Astrocyte (in vitro differentiated cells and primary cell): ENCODE data around the gene SLC22A5. TPM values are rescaled to one million over a fixed set of nuclear protein-coding genes. Genes with fewer than 3 reads are reported as not detected.

ENCODE experiments used
- DNase-seq: peaks from one replicate; pipeline ENCODE4 v3.0.0-alpha.2; 2010; ENCODE audit warnings: low read depth
- FAIRE-seq: peaks from 2 replicates; lab custom pipeline; 2011; peaks lifted over from hg19 to GRCh38; lab: Jason Lieb, UNC
- H2AFZ ChIP-seq: 2 replicates; pipeline ENCODE4 v1.6.0; 2012; ENCODE audit warnings: low read depth, low read length, inconsistent platforms
- H3K27ac ChIP-seq: 2 replicates; pipeline ENCODE4 v1.5.1; 2011; ENCODE audit warnings: low read depth, low read length, inconsistent platforms
- H3K27me3 ChIP-seq: 2 replicates; pipeline ENCODE4 v1.6.0; 2011; ENCODE audit warnings: low read length, inconsistent platforms; ENCODE audit not compliant: insufficient read depth
- H3K36me3 ChIP-seq: 2 replicates; pipeline ENCODE4 v1.5.1; 2011; ENCODE audit warnings: low read length, inconsistent platforms; ENCODE audit not compliant: insufficient read depth
- H3K4me1 ChIP-seq: 2 replicates; pipeline ENCODE4 v1.5.1; 2011; ENCODE audit warnings: low read length, inconsistent platforms; ENCODE audit not compliant: insufficient read depth
- H3K4me2 ChIP-seq: 2 replicates; pipeline ENCODE4 v1.6.0; 2012; ENCODE audit warnings: low read length, inconsistent platforms
- H3K4me3 ChIP-seq: 2 replicates; pipeline ENCODE4 v1.5.1; 2011; ENCODE audit warnings: low read depth, mild to moderate bottlenecking, low read length, inconsistent platforms; ENCODE audit not compliant: insufficient read depth
- H3K79me2 ChIP-seq: 2 replicates; pipeline ENCODE4 v1.6.0; 2012; ENCODE audit warnings: mild to moderate bottlenecking, low read length, inconsistent platforms; ENCODE audit not compliant: insufficient read depth
- H3K9ac ChIP-seq: 2 replicates; pipeline ENCODE4 v1.6.0; 2012; ENCODE audit warnings: mild to moderate bottlenecking, low read length, inconsistent platforms
- H3K9me3 ChIP-seq: 2 replicates; pipeline ENCODE4 v1.5.1; 2012; ENCODE audit warnings: low read depth, mild to moderate bottlenecking, low read length, inconsistent platforms; ENCODE audit not compliant: insufficient read depth
- H4K20me1 ChIP-seq: 2 replicates; pipeline ENCODE4 v1.6.0; 2012; ENCODE audit warnings: low read length, inconsistent platforms; ENCODE audit not compliant: insufficient read depth
- H3K27ac Mint-ChIP-seq: one replicate; pipeline ENCODE4 v1.8.0; 2021; ENCODE audit warnings: mild to moderate bottlenecking, mixed read lengths; ENCODE audit not compliant: unreplicated experiment
- H3K27me3 Mint-ChIP-seq: one replicate; pipeline ENCODE4 v1.8.0; 2021; ENCODE audit warnings: low read depth, mixed read lengths; ENCODE audit not compliant: unreplicated experiment
- H3K36me3 Mint-ChIP-seq: one replicate; pipeline ENCODE4 v1.8.0; 2021; ENCODE audit warnings: low read depth, mixed read lengths; ENCODE audit not compliant: unreplicated experiment
- H3K4me1 Mint-ChIP-seq: one replicate; pipeline ENCODE4 v1.8.0; 2021; ENCODE audit warnings: low read depth, mixed read lengths; ENCODE audit not compliant: unreplicated experiment
- H3K4me3 Mint-ChIP-seq: one replicate; pipeline ENCODE4 v1.8.0; 2021; ENCODE audit warnings: mild to moderate bottlenecking, moderate library complexity, mixed read lengths; ENCODE audit not compliant: unreplicated experiment
- H3K9me3 Mint-ChIP-seq: one replicate; pipeline ENCODE4 v1.8.0; 2021; ENCODE audit warnings: mild to moderate bottlenecking, mixed read lengths; ENCODE audit not compliant: unreplicated experiment
- CTCF ChIP-seq: IDR thresholded peaks from 2 replicates; pipeline ENCODE4 v1.5.1; 2011; ENCODE audit warnings: low read depth, mild to moderate bottlenecking, inconsistent platforms, low read length, moderate library complexity; ENCODE audit not compliant: insufficient read depth
- EZH2 ChIP-seq: IDR thresholded peaks from 2 replicates; pipeline ENCODE4 v1.6.1; 2012; ENCODE audit warnings: mild to moderate bottlenecking, low read length, inconsistent platforms; ENCODE audit not compliant: insufficient read depth
- total RNA-seq: library from RNA; stranded (reverse); gene quantifications from 2 replicates; pipeline ENCODE4 v1.2.1, GENCODE V29; 2021

Gene SLC22A5
- total RNA-seq, 1 donor from 2014 or later = 8.3 TPM

GRCh38 chr5:132378580-132378979 is 9.1 kb downstream of the SLC22A5 start:
- no peak overlapping the region for H3K4me2 ChIP-seq
- no peaks in the 10 kb centered on the region for H3K27me3 ChIP-seq
- Mint-ChIP-seq H3K36me3 (peaks cover 6% of the 10 kb centered on the region), H3K4me3 (no peak overlapping the region), H3K9me3 (peaks cover 2% of the 10 kb centered on the region), H3K27me3 (peaks cover 11% of the 10 kb centered on the region), H3K4me1 (peaks cover 5% of the 10 kb centered on the region), H3K27ac (no peak overlapping the region)
- H3K4me1 ChIP-seq = no peaks in the 10 kb centered on the region
- H3K27ac ChIP-seq = no peak overlapping the region
- no peaks in the 10 kb centered on the region for H3K36me3 ChIP-seq
- H3K9me3 ChIP-seq = no peaks in the 10 kb centered on the region
- TF ChIP-seq EZH2 (no peak), CTCF (no peak)
- FAIRE-seq (no peak), DNase-seq (peak; percentile 14)
- H3K4me3 ChIP-seq = no peak overlapping the region
- H4K20me1 ChIP-seq = no peaks in the 10 kb centered on the region
- no peak overlapping the region for H3K9ac ChIP-seq
- H2AFZ ChIP-seq = no peak overlapping the region
- no peaks in the 10 kb centered on the region for H3K79me2 ChIP-seq

DNA sequence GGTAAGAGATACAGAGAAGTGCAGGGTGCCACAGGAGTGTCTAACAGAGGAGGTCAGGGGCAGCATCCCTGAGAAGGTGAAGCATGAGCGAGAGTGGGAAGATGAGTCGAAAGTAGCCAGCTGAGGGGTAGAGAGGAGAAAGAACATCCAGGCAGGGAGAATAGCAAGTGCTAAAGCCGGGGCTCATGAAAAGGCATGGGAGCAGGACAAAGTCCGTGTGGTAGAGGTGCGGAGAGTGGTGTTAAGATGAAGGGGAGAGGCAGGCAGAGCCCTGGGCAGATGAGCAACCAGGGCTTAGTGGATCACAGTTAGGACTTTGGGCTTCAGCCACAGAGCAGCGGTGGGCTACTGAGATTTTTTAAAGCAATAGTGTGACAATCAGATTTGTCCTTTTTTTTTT is 10.5 kb downstream of the SLC22A5 start:
- peaks cover 2% of the 10 kb centered on the region for H3K9me3 Mint-ChIP-seq
- no peak overlapping the region for H3K9ac ChIP-seq
- no peak overlapping the region for H3K4me3 ChIP-seq

More for the DNA sequence above, 10.5 kb downstream of the SLC22A5 start:
- no peak overlapping the region for H2AFZ ChIP-seq
- H3K4me2 ChIP-seq = no peak overlapping the region
- no peaks in the 10 kb centered on the region for H3K27me3 ChIP-seq
- H3K4me1 ChIP-seq = no peaks in the 10 kb centered on the region
- H3K27me3 Mint-ChIP-seq = peaks cover 11% of the 10 kb centered on the region
- no peak overlapping the region for H3K27ac Mint-ChIP-seq
- H3K27ac ChIP-seq = no peak overlapping the region
- TF ChIP-seq CTCF (no peak), EZH2 (no peak)
- no peaks in the 10 kb centered on the region for H3K36me3 ChIP-seq
- H3K36me3 Mint-ChIP-seq = peaks cover 6% of the 10 kb centered on the region
- FAIRE-seq = no peak
- peaks cover 5% of the 10 kb centered on the region for H3K4me1 Mint-ChIP-seq
- no peaks in the 10 kb centered on the region for H4K20me1 ChIP-seq
- no peak for DNase-seq
- no peaks in the 10 kb centered on the region for H3K79me2 ChIP-seq
- no peaks in the 10 kb centered on the region for H3K9me3 ChIP-seq
- no peak overlapping the region for H3K4me3 Mint-ChIP-seq
